Mucosa of rectum (tissue), 2 donors: ENCODE measurements around the gene CNOT6L.
"Not testable (repeated sequence)": the region's sequence is repeated elsewhere in the genome, so short reads cannot be mapped to it uniquely, and the experiment has no call there.

Experiments used
- H3K27ac ChIP-seq, 2 donors: one replicate each; pipeline ENCODE4 v1.7.0; 2013; ENCODE audit warnings: inconsistent platforms in 2 of 2, low read depth in 2 of 2, low read length in 2 of 2
- H3K27me3 ChIP-seq, 2 donors: one replicate each; pipeline ENCODE4 v1.7.0; 2013; ENCODE audit warnings: low read length in 2 of 2; ENCODE audit not compliant: control insufficient read depth in 2 of 2, insufficient read depth in 2 of 2
- H3K36me3 ChIP-seq, 2 donors: one replicate each; pipeline ENCODE4 v1.7.0; 2013; ENCODE audit warnings: low read length in 2 of 2; ENCODE audit not compliant: control insufficient read depth in 2 of 2, insufficient read depth in 2 of 2
- H3K4me1 ChIP-seq, 2 donors: one replicate each; pipeline ENCODE4 v1.7.0; 2013; ENCODE audit warnings: low read length in 2 of 2, mild to moderate bottlenecking in 1 of 2; ENCODE audit not compliant: control insufficient read depth in 2 of 2, insufficient read depth in 2 of 2
- H3K4me3 ChIP-seq, 2 donors: one replicate each; pipeline ENCODE4 v1.7.0; 2013; ENCODE audit warnings: low read length in 2 of 2
- H3K9ac ChIP-seq, 2 donors: one replicate each; pipeline ENCODE4 v1.7.0; 2013; ENCODE audit warnings: low read length in 2 of 2, low read depth in 1 of 2, mild to moderate bottlenecking in 1 of 2
- H3K9me3 ChIP-seq, 2 donors: one replicate each; pipeline ENCODE4 v1.7.0; 2013; ENCODE audit warnings: low read length in 2 of 2; ENCODE audit not compliant: control insufficient read depth in 2 of 2
- donor health status: healthy.
- donor health status: Normal muscosa, but diverticular disease.

Gene CNOT6L

DNA sequence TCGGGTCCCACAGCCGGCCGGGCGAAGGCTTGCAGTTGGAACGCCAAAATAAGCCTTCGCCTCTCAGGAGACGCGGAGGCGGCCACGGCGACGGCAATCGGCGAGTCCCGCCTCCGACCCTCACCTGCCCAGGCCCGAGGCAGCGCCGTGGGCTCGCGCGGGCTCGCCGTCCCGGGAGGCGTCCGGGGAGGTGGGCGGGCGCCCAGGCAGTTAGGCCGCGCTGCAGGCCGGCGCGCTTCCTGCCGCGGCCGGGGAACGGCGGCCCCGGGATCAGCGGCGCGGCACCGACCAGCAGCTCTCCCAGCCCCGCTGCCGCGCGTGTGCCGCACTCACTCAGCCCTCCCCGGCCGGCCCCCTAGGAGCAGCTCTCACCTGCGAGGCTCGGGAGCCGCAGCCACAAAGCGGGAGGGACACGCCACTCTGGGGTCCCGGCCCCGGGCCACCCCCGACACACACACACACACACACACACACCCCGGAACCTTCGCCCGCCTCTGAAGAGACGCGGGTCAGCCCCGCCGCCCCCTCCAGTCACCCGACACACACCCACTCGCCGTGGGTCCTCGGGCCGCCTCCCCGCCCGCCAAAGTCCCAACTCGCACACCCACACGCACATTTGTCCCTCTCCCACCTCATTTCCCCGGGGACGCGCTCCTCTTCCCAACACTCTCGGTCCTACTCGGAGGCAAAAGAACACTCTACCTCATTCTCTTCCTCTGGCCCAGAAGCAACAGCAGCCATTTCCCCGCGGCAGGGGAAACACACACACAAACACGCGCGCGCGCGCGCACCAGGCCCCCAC, at the start of gene CNOT6L:
Gene CNOT6L, minus strand, starts transcription at position 767 of the 802 bp plus-strand sequence. Its CDS starts 60 bp downstream, at position 707.
- Histone ChIP-seq H3K27me3 (no peaks in the 10 kb centered on the region), H3K4me3 (peak within 1 kb of the TSS; percentile 94 to 100), H3K27ac (peak within 1 kb of the TSS; percentile 99), H3K4me1 (peaks cover 9 to 21% of the 10 kb centered on the region in 2 donors), H3K9ac (peak within 1 kb of the TSS; percentile 98), H3K9me3 (no peaks in the 10 kb centered on the region), H3K36me3 (no peaks in the 10 kb centered on the region)

DNA sequence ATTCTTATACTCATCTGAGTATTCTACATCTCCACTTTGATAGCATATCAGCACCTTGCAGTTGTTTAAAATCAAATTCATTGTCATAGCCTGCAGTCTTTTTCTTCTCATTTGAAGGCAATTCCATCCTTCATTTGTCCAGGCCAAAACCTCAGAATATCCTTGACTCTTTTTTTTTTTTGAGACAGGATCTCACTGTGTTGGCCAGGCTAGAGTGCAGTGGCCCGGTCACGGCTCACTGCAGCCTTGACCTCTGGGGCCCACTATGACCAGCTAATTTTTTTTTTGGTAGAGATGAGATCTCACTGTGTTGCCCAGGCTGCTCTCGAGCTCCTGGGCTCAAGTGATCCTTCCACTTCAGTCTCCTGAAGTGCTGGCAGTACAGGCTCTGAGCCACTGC, 46.1 kb upstream of the CNOT6L start:
- H3K9me3 ChIP-seq = no peaks in the 10 kb centered on the region
- H3K36me3 ChIP-seq = peaks cover 0 to 2% of the 10 kb centered on the region in 2 donors
- no peak overlapping the region for H3K27ac ChIP-seq
- H3K27me3 ChIP-seq = no peaks in the 10 kb centered on the region
- H3K9ac ChIP-seq = no peak overlapping the region
- no peak overlapping the region for H3K4me3 ChIP-seq
- peaks cover 5 to 8% of the 10 kb centered on the region in 2 donors for H3K4me1 ChIP-seq

DNA sequence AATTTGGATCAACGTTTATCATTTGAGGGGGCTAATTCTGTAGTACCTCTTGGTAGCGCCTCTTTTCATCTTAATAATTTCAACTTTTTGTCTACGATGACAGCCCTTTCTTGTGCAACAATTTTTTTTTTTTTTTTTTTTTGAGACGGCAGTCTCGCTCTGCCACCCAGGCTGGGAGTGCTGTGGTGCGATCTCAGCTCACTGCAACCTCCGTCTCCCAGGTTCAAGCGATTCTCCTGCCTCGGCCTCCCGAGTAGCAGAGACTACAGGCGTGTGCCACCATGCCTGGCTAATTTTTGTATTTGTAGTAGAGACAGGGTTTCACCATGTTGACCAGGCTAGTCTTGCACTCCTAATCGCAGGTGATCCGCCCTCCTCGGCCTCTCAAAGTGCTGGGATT, 44.2 kb upstream of the CNOT6L start:
- Histone ChIP-seq H3K9ac (peak overlapping the region; percentile 88 to 94), H3K4me1 (peaks cover 5 to 10% of the 10 kb centered on the region in 2 donors), H3K4me3 (peak overlapping the region; percentile 96 to 99), H3K27ac (peak overlapping the region; percentile 90 to 92)
- not testable (repeated sequence) for H3K36me3 ChIP-seq, H3K9me3 ChIP-seq, H3K27me3 ChIP-seq

DNA sequence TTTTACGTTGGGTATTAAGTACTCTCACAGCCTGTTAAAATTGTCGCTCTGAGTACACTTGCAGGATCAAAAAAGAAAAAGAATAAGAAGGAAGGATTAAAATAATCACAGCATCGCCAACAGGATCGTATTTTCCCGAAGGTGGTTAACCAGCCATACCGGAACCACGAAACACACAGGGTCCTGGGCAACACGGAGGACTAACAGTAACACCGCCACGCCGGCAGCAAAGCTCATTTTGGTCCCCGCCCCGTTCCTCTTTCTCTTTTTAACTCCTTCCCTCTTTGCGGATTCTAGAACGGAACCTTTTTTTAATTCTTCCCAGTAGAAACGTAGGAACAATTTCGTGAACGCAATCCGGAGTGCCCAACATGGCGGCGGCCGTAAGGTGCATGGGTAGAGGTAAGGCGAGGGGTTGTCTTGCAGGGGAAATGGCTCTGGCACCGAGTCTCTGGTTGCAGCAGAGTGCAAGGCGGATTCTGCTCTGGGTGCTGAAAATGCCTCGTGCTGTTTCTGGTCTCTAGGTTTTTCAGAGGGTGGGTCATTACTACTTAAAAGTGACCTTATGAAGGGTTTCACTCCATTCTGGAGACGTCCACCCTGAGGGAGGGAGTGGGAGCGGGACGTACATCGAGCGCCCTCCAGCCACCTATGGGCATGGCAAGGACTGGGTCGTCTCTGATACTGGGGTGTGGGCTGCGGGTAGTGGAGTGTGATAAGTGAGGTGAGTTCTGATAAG, 43.5 kb upstream of the CNOT6L start, which contains the start of gene MRPL1:
Gene MRPL1, plus strand, starts transcription at position 353 of the 739 bp plus-strand sequence. Its CDS starts 19 bp downstream, at position 372.
- Histone ChIP-seq H3K4me3 (peak within 1 kb of the TSS; percentile 96 to 99), H3K9me3 (no peaks in the 10 kb centered on the region), H3K36me3 (peaks cover 0 to 2% of the 10 kb centered on the region in 2 donors), H3K4me1 (peaks cover 5 to 10% of the 10 kb centered on the region in 2 donors), H3K9ac (peak within 1 kb of the TSS; percentile 88 to 94), H3K27ac (peak within 1 kb of the TSS; percentile 90 to 92), H3K27me3 (no peaks in the 10 kb centered on the region)

DNA sequence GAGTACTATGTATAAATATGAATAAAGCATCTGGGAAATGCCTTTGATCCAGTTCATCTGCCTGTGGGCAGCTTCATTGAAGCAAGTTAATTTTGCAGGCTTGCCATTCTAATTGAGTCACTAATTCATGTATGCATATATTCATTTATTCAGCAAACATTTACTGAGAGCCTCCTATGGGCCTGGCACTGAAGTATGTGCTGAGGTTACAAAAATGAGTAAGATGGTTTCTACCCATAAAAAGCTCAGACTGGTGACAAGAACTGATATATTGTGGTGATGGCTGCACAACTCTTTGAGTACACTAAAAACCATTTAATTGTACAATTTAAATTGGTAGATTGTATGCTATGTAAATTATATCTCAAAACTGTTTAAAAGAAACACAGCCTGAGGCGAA, 42.3 kb upstream of the CNOT6L start:
- Histone ChIP-seq H3K27me3 (no peaks in the 10 kb centered on the region), H3K9ac (peak overlapping the region; percentile 88 to 94), H3K9me3 (no peaks in the 10 kb centered on the region), H3K27ac (peak overlapping the region; percentile 90 to 92), H3K4me1 (peaks cover 5 to 10% of the 10 kb centered on the region in 2 donors), H3K36me3 (no peaks in the 10 kb centered on the region), H3K4me3 (peak overlapping the region; percentile 96 to 99)

DNA sequence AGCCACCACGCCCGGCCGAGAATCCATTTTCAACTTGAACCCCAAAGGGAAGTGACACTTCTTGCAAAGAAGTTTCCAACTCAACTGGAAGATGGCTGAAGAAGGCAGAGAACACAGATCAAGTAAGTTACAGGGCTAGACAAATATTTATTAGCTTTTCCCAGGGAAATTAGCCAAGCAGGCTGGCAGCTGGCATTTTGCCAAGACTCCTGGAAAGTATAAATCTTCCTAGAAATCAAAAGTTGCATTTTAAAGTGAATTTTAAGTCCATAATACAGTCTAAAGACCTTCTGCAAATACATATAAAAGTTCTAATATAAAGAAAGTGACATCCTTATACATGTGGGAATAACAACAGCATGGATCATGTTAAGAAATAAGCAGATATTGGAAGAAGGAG, 40.1 kb upstream of the CNOT6L start:
- peaks cover 5 to 10% of the 10 kb centered on the region in 2 donors for H3K4me1 ChIP-seq
- no peaks in the 10 kb centered on the region for H3K27me3 ChIP-seq
- no peaks in the 10 kb centered on the region for H3K36me3 ChIP-seq
- H3K9me3 ChIP-seq = no peaks in the 10 kb centered on the region
- H3K27ac ChIP-seq = no peak overlapping the region
- H3K4me3 ChIP-seq = no peak overlapping the region
- H3K9ac ChIP-seq = no peak overlapping the region

DNA sequence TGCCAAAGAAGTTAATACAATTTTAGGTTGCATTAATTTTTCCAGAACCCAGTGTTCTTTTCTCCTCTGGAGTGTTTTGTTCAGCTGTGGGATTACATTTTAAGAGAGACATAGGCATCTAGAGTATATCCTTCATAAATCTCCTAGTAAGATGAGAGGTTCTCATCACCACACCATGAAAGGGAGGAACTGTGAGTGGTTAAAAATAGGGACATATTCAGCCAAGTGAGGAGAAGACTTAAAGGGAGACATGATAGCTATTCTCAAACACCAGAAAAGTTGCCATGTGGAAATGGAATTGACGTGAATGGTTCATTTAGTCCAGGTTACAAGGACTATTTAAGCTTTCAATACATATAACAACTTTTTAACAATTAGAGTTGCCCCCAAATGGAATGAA, 37.0 kb upstream of the CNOT6L start:
- Histone ChIP-seq H3K9ac (no peak overlapping the region), H3K4me1 (peaks cover 0 to 5% of the 10 kb centered on the region in 2 donors), H3K4me3 (no peak overlapping the region), H3K36me3 (no peaks in the 10 kb centered on the region), H3K9me3 (no peaks in the 10 kb centered on the region), H3K27ac (no peak overlapping the region), H3K27me3 (no peaks in the 10 kb centered on the region)

DNA sequence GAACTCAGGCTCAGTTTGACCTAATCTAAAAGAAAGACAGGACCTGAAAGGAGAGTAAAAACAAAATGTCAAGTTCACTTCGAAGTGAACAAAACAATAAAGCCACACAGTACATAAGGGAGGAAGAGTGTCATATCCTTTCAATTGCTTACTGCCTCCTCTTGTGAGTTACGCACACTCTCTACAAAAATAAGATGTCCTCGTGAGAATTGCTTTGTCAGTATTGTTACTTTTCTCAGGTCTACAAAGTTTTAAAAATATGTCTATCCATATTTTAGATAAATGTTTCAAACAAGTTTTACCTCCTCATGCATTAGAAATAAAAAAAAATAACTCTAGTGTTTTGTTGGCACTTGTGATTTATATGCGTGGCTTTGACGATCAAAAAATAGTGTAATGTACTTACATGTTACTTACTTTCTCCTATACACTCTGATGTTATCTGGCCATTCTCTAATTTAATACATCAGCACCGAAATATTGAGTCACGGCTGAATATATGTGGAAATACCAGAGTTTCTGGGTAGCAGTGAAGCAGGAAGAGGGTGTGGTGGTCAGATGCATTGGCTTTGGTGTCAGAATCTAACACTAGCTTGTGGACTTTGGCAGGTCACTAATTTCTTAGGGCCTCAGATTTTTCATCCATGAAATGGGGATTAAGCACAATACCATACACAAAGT, 35.4 kb upstream of the CNOT6L start:
- Histone ChIP-seq H3K4me3 (no peak overlapping the region), H3K27ac (peak overlapping the region; percentile 36 to 62), H3K9ac (peak overlapping the region in 1 of 2 donors; percentile 38), H3K4me1 (peaks cover 0 to 5% of the 10 kb centered on the region in 2 donors), H3K27me3 (no peaks in the 10 kb centered on the region), H3K9me3 (no peaks in the 10 kb centered on the region), H3K36me3 (no peaks in the 10 kb centered on the region)

DNA sequence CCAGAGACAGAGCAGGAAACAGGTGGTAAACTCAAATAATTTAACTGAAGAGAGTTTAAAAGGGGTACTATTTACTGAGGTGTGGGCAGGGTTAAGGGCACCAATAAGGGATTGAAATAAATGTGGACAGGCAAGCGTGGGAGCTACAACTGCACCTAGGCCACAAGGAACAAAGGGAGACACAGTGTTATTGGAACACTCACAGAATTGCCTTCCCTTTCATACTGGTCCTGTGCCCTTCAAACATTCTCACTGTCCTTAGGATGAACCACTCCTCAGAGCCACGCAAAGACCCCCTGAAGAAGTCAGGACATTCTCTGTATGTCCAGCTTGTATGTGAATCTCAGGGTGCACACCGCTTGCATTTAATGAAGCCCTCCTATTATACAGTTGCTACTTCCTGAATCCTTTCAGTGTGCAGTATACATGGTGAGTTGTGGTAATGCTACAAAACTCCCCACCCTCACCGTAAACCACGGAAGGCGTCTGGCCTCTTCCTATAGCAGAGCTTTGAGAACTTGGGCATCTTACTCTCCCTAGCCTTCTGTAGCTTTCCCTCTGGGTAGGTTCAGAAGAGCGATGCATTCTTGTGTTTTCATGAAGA, 33.8 kb upstream of the CNOT6L start:
- H3K9me3 ChIP-seq = no peaks in the 10 kb centered on the region
- peak overlapping the region in 1 of 2 donors; percentile 44 for H3K4me3 ChIP-seq
- H3K27ac ChIP-seq = peak overlapping the region; percentile 34 to 74
- no peaks in the 10 kb centered on the region for H3K36me3 ChIP-seq
- H3K9ac ChIP-seq = no peak overlapping the region
- no peaks in the 10 kb centered on the region for H3K27me3 ChIP-seq
- H3K4me1 ChIP-seq = peaks cover 0 to 3% of the 10 kb centered on the region in 2 donors
